SK-N-SH (cell line): ENCODE measurements around the gene DHPS. TPM values are rescaled to one million over a fixed set of nuclear protein-coding genes. Genes with fewer than 3 reads are reported as not detected.

ENCODE experiments used
- CTCF ChIA-PET: fragments of 300-600, 350-600 bp; formaldehyde crosslinking; extraction: SDS; loops from one replicate; lab custom pipeline; 2021; lab: Yijun Ruan, JAX
- POLR2A ChIA-PET: fragments of 350-600 bp; sonication (Branson Sonifier 250); formaldehyde crosslinking; extraction: SDS; loops from one replicate; lab custom pipeline; 2020; ENCODE audit warnings: antibody characterized with exemption, inconsistent platforms; lab: Yijun Ruan, JAX
- DNase-seq: peaks from one replicate; pipeline ENCODE4 v3.0.0; 2012
- H2AFZ ChIP-seq: fragments of 200-600 bp; sonication (generic); 2 replicates; pipeline ENCODE4 v1.8.1; 2016; ENCODE audit warnings: antibody characterized with exemption, mild to moderate bottlenecking, low read depth
- H3F3A ChIP-seq: fragments of 200-600 bp; sonication (generic); replicated peaks from 2 replicates; pipeline ENCODE3; 2016; ENCODE audit warnings: antibody characterized with exemption, mild to moderate bottlenecking; ENCODE audit not compliant: insufficient read depth
- H3K27ac ChIP-seq, 2 experiments: fragments of 200-500 bp in 1 of 2; fragments of 200-600 bp in 1 of 2; sonication (Bioruptor generic) in 1 of 2; sonication (generic), shearing (Covaris generic) in 1 of 2; 2 replicates each; pipeline versions ENCODE4 v1.5.1 to v1.6.1; 2014 to 2016; ENCODE audit warnings: low read depth in 2 of 2, inconsistent platforms in 1 of 2, low read length in 1 of 2, mild to moderate bottlenecking in 1 of 2, mixed read lengths in 1 of 2
- H3K27me3 ChIP-seq: fragments of 200-600 bp; sonication (generic), shearing (Covaris generic); 2 replicates; pipeline ENCODE4 v1.6.1; 2016; ENCODE audit warnings: mixed run types; ENCODE audit not compliant: insufficient read depth
- H3K36me3 ChIP-seq, 2 experiments: fragments of 200-500 bp in 1 of 2; fragments of 200-600 bp in 1 of 2; sonication (Bioruptor generic) in 1 of 2; sonication (generic) in 1 of 2; replicated peaks in 1 of 2; 2 replicates each; pipeline versions ENCODE3 to v1.5.1; 2014 to 2016; ENCODE audit warnings: low read length in 1 of 2, mild to moderate bottlenecking in 1 of 2; ENCODE audit not compliant: insufficient read depth in 2 of 2, control insufficient read depth in 1 of 2
- H3K4me1 ChIP-seq, 2 experiments: fragments of 200-500 bp in 1 of 2; fragments of 200-600 bp in 1 of 2; sonication (Bioruptor generic) in 1 of 2; sonication (generic), shearing (Covaris generic) in 1 of 2; 2 replicates each; pipeline versions ENCODE4 v1.5.1 to v1.6.1; 2014 to 2016; ENCODE audit warnings: low read depth in 1 of 2, low read length in 1 of 2, mixed run types in 1 of 2; ENCODE audit not compliant: insufficient read depth in 2 of 2, control insufficient read depth in 1 of 2
- H3K4me2 ChIP-seq: fragments of 200-600 bp; sonication (generic), shearing (Covaris generic); 2 replicates; pipeline ENCODE4 v1.6.1; 2017; ENCODE audit warnings: mixed run types
- H3K4me3 ChIP-seq, 2 experiments: fragments of 200-500 bp in 1 of 2; fragments of 200-600 bp in 1 of 2; sonication (Bioruptor generic) in 1 of 2; sonication (generic), shearing (Covaris generic) in 1 of 2; 2 replicates each; pipeline versions ENCODE4 v1.5.1 to v1.8.1; 2014 to 2016; ENCODE audit warnings: low read depth in 2 of 2, inconsistent platforms in 1 of 2, low read length in 1 of 2, mild to moderate bottlenecking in 1 of 2, mixed read lengths in 1 of 2, moderate library complexity in 1 of 2
- H3K79me2 ChIP-seq: fragments of 200-600 bp; sonication (generic); 2 replicates; pipeline ENCODE4 v1.8.1; 2017; ENCODE audit warnings: mild to moderate bottlenecking; ENCODE audit not compliant: insufficient read depth
- H3K9ac ChIP-seq: fragments of 200-600 bp; sonication (generic); 2 replicates; pipeline ENCODE4 v1.6.1; 2017; ENCODE audit warnings: mixed run types
- H3K9me2 ChIP-seq: fragments of 200-600 bp; sonication (generic); 2 replicates; pipeline ENCODE4 v1.6.1; 2017; ENCODE audit warnings: mixed run types
- H3K9me3 ChIP-seq: fragments of 200-600 bp; sonication (generic); 2 replicates; pipeline ENCODE4 v1.6.1; 2017; ENCODE audit warnings: mixed run types, mild to moderate bottlenecking, moderate library complexity
- H4K20me1 ChIP-seq: fragments of 200-600 bp; sonication (generic); 2 replicates; pipeline ENCODE4 v1.6.1; 2017; ENCODE audit warnings: mild to moderate bottlenecking, mixed run types; ENCODE audit not compliant: insufficient read depth
- EP300 ChIP-seq, 2 experiments: IDR thresholded peaks; 2 replicates each; pipeline versions ENCODE4 v1.4.0 to v1.6.1; 2012; ENCODE audit warnings: borderline replicate concordance in 1 of 2, low read depth in 1 of 2, low read length in 1 of 2
- EZH2phosphoT487 ChIP-seq: fragments of 200-600 bp; sonication (generic); IDR thresholded peaks from 2 replicates; pipeline ENCODE4 v1.6.1; 2017; ENCODE audit warnings: low read depth, mixed run types, mild to moderate bottlenecking, antibody characterized with exemption, moderate library complexity, borderline replicate concordance
- GATA2 ChIP-seq: sonication (generic); formaldehyde crosslinking; IDR thresholded peaks from 2 replicates; pipeline ENCODE4 v1.5.0; 2020; ENCODE audit warnings: mild to moderate bottlenecking, missing genetic modification reagents
- SMC3 ChIP-seq: IDR thresholded peaks from 2 replicates; pipeline ENCODE4 v1.6.1; 2012; ENCODE audit warnings: low read depth, low read length, improper control_type of control experiment
- TAF1 ChIP-seq: IDR thresholded peaks from 2 replicates; pipeline ENCODE4 v1.6.1; 2012; ENCODE audit warnings: low read depth, mild to moderate bottlenecking, low read length, moderate library complexity, borderline replicate concordance
- YY1 ChIP-seq: IDR thresholded peaks from 2 replicates; pipeline ENCODE4 v1.4.0; 2012; ENCODE audit warnings: low read depth, mild to moderate bottlenecking
- WGBS: methylation state at CpG from one replicate; pipeline ENCODE4 v1.1.6; 2017; ENCODE audit warnings: low lambda C conversion rate; 5-methylcytosine and 5-hydroxymethylcytosine counted together
- polyA plus RNA-seq, 3 experiments: library from polyadenylated mRNA; depleted of rRNA; stranded (reverse); fragments of >200 nt; gene quantifications; 2 replicates each; pipeline ENCODE4 v1.2.3, GENCODE V29; 2012
- TF ChIP-seq, protein P1 (sequence below): IDR thresholded peaks from 2 replicates; pipeline ENCODE4 v1.6.1; 2012; ENCODE audit warnings: mild to moderate bottlenecking, low read depth, low read length, moderate library complexity
- TF ChIP-seq, protein P2 (sequence below): fragments of 200-600 bp; sonication (generic); IDR thresholded peaks from 2 replicates; pipeline ENCODE4 v1.6.1; 2017; ENCODE audit warnings: antibody characterized with exemption, mild to moderate bottlenecking, moderate library complexity
- TF ChIP-seq, protein P3 (sequence below): IDR thresholded peaks from 2 replicates; pipeline ENCODE4 v1.4.0; 2012; ENCODE audit warnings: low read depth, borderline replicate concordance

The DHPS gene
- polyA plus RNA-seq, 1 of the 3 experiments (the other 2 are of a cell fraction), result 179 TPM

DNA sequence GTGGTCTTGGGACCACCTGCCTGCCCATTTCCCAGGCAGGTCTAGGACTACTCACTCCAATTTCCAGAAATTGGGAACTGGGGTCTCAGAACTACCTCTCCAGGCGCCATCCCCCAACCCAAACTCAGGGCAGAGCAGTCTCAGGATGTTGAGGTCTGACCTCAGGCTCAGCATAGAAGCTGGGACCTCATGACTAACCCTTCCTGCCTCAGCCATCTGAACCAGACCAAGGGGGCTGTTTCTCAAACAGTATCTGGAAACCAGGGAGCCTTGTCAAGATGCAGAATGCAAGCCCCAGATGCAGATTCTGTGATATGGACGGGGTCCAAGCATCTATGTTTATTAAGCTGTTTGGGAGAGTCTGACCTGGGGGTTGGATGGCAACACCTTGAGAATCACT, 13.4 kb upstream of the DHPS start:
- H3K9me2 ChIP-seq, result no peaks in the 10 kb centered on the region
- H3K9me3 ChIP-seq, result no peaks in the 10 kb centered on the region
- peaks cover 0 to 16% of the 10 kb centered on the region in 2 experiments; a peak in 2 of 4 replicates for H3K4me1 ChIP-seq
- H3K4me2 ChIP-seq, result peak overlapping the region; percentile 81
- no peak overlapping the region for H2AFZ ChIP-seq
- CTCF ChIA-PET, result interaction anchor here (1.1 to 2.9 kb wide), 4 partner anchors 19 to 152 kb away, joined by 3 to 11 read pairs (median 4); no protein-coding TSS in a partner anchor
- no peak overlapping the region for H3K27ac ChIP-seq
- TF ChIP-seq, protein P1, sequence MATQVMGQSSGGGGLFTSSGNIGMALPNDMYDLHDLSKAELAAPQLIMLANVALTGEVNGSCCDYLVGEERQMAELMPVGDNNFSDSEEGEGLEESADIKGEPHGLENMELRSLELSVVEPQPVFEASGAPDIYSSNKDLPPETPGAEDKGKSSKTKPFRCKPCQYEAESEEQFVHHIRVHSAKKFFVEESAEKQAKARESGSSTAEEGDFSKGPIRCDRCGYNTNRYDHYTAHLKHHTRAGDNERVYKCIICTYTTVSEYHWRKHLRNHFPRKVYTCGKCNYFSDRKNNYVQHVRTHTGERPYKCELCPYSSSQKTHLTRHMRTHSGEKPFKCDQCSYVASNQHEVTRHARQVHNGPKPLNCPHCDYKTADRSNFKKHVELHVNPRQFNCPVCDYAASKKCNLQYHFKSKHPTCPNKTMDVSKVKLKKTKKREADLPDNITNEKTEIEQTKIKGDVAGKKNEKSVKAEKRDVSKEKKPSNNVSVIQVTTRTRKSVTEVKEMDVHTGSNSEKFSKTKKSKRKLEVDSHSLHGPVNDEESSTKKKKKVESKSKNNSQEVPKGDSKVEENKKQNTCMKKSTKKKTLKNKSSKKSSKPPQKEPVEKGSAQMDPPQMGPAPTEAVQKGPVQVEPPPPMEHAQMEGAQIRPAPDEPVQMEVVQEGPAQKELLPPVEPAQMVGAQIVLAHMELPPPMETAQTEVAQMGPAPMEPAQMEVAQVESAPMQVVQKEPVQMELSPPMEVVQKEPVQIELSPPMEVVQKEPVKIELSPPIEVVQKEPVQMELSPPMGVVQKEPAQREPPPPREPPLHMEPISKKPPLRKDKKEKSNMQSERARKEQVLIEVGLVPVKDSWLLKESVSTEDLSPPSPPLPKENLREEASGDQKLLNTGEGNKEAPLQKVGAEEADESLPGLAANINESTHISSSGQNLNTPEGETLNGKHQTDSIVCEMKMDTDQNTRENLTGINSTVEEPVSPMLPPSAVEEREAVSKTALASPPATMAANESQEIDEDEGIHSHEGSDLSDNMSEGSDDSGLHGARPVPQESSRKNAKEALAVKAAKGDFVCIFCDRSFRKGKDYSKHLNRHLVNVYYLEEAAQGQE, result no peak
- TF ChIP-seq, protein P2, sequence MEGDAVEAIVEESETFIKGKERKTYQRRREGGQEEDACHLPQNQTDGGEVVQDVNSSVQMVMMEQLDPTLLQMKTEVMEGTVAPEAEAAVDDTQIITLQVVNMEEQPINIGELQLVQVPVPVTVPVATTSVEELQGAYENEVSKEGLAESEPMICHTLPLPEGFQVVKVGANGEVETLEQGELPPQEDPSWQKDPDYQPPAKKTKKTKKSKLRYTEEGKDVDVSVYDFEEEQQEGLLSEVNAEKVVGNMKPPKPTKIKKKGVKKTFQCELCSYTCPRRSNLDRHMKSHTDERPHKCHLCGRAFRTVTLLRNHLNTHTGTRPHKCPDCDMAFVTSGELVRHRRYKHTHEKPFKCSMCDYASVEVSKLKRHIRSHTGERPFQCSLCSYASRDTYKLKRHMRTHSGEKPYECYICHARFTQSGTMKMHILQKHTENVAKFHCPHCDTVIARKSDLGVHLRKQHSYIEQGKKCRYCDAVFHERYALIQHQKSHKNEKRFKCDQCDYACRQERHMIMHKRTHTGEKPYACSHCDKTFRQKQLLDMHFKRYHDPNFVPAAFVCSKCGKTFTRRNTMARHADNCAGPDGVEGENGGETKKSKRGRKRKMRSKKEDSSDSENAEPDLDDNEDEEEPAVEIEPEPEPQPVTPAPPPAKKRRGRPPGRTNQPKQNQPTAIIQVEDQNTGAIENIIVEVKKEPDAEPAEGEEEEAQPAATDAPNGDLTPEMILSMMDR, result no peak
- TF ChIP-seq TAF1 (no peak), EP300 (IDR thresholded peaks at IDR 0.05; ENCODE audit: borderline replicate concordance in 1 of 2, low read depth in 1 of 2, low read length in 1 of 2) (no peak), YY1 (no peak), SMC3 (no peak), GATA2 (CRISPR knock-in tag) (no peak), EZH2phosphoT487 (no peak)
- TF ChIP-seq, protein P3, sequence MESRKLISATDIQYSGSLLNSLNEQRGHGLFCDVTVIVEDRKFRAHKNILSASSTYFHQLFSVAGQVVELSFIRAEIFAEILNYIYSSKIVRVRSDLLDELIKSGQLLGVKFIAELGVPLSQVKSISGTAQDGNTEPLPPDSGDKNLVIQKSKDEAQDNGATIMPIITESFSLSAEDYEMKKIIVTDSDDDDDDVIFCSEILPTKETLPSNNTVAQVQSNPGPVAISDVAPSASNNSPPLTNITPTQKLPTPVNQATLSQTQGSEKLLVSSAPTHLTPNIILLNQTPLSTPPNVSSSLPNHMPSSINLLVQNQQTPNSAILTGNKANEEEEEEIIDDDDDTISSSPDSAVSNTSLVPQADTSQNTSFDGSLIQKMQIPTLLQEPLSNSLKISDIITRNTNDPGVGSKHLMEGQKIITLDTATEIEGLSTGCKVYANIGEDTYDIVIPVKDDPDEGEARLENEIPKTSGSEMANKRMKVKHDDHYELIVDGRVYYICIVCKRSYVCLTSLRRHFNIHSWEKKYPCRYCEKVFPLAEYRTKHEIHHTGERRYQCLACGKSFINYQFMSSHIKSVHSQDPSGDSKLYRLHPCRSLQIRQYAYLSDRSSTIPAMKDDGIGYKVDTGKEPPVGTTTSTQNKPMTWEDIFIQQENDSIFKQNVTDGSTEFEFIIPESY, result no peak
- no peaks in the 10 kb centered on the region; the same call in 1 of the 2 replicates for H3K79me2 ChIP-seq
- peaks cover 11 to 15% of the 10 kb centered on the region in 2 experiments for H3K36me3 ChIP-seq
- DNase-seq, result no peak
- H4K20me1 ChIP-seq, result no peaks in the 10 kb centered on the region
- H3F3A ChIP-seq, result peaks cover 32% of the 10 kb centered on the region
- no peak overlapping the region for H3K9ac ChIP-seq
- 60% methylated on average over 2 of the region's 2 CpGs for WGBS
- H3K27me3 ChIP-seq, result no peaks in the 10 kb centered on the region
- peak overlapping the region; percentile 81 to 89 for H3K4me3 ChIP-seq
- POLR2A ChIA-PET, result interaction anchor here (1.1 to 1.4 kb wide), 2 partner anchors 13 to 29 kb away, joined by 3 to 4 read pairs; partner anchors contain the start of genes DHPS, MAN2B1 and WDR83
